HG02981 (cell line): ENCODE measurements around the gene SBNO2.

Source experiments
- ATAC-seq: cut with Tn5 transposase; IDR thresholded peaks from one replicate; pipeline ENCODE4 v1.9.1; 2021; ENCODE audit warnings: mild to moderate bottlenecking, moderate library complexity; ENCODE audit not compliant: unreplicated experiment

The SBNO2 gene, protein sequence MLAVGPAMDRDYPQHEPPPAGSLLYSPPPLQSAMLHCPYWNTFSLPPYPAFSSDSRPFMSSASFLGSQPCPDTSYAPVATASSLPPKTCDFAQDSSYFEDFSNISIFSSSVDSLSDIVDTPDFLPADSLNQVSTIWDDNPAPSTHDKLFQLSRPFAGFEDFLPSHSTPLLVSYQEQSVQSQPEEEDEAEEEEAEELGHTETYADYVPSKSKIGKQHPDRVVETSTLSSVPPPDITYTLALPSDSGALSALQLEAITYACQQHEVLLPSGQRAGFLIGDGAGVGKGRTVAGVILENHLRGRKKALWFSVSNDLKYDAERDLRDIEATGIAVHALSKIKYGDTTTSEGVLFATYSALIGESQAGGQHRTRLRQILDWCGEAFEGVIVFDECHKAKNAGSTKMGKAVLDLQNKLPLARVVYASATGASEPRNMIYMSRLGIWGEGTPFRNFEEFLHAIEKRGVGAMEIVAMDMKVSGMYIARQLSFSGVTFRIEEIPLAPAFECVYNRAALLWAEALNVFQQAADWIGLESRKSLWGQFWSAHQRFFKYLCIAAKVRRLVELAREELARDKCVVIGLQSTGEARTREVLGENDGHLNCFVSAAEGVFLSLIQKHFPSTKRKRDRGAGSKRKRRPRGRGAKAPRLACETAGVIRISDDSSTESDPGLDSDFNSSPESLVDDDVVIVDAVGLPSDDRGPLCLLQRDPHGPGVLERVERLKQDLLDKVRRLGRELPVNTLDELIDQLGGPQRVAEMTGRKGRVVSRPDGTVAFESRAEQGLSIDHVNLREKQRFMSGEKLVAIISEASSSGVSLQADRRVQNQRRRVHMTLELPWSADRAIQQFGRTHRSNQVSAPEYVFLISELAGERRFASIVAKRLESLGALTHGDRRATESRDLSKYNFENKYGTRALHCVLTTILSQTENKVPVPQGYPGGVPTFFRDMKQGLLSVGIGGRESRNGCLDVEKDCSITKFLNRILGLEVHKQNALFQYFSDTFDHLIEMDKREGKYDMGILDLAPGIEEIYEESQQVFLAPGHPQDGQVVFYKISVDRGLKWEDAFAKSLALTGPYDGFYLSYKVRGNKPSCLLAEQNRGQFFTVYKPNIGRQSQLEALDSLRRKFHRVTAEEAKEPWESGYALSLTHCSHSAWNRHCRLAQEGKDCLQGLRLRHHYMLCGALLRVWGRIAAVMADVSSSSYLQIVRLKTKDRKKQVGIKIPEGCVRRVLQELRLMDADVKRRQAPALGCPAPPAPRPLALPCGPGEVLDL (N-terminal part only)

DNA sequence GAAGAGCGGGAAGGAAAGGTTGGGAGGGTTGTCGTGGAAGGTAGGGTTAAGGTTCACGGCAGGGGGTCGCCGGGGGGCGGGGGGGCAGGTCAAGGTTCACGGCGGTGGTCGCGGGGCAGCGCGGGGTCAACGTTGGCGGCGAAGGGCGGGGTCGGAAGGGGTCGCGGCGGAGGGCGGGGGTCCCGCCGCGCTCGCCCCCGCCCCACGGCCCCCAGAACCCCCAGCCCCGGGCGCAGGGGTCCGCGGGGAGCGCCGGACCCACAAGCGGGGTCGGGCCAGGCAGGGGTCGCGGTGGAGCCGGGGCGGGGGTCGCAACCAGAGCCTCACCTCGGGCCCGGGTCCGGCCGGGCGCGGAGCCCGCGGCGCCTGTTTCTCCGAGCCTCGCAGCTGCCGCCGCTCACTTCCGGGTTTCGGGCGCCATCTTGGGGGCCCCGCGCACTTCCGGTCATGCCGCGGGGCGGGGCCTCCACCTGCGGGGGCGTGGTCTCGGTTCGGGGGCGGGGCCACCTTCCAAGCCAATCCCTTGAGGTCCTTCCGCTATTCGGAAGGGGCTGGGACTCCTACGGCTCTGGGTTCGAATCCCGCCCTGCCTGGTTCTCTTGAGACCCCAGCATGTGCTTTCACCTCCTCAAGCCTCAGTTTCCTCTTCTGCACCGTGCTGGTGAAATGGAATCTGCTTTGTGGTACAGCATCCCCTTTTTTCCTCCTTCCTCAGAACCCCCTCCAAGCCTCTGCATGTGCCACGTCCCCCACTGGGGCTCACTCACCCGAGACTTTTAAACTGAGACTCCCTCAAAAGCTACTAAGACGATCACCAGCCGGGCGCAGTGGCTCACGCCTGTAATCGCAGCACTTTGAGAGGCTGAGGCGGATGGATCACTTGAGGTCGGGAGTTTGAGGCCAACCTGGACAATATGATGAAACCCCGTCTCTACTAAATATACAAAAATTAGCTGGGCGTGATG, at the start of gene SBNO2:
SBNO2 (minus strand) TSS at position 424 of the 965 bp plus-strand sequence. CDS start 19,992 bp downstream, outside the sequence.
- ATAC-seq = peak; percentile 69

DNA sequence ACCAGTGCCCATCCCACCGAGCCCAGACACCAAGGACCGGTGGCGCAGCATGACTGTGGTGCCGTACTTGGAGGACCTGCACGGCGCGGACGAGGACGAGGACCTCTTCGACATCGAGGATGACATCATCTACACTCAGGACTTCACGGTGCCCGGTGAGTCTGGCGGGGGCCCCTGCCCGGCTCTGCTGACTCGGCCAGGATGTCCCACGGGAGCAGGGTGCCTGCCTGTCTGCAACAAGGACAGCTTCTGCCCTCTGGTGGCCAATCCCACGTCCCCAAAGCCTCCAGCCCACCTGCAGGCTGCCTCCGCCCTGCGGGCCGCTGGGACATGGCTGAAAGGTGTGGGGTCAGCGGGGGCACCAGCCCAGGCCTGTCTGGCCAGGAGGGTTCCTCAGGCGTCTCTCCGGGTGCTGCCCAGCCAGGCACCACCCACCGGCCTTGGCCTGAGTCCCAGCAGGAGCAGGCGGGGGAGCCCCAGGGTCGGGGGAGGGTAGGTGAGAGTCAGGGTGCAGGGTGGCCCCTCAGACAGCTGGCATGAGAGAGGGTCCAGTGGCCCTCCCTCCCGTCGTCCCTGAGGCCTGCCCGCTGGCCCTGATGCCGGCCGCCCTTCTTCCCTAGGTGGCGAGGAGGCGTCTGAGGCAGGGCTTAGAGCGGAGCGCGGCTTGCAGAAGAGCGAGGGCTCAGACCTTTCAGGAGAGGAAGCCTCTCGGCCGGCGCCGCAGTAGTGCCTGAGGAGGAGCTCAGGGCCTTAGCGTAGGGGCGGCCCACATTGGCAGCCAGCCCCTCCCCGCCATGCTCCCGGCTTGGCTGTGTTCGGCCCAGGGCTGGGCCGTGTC, 49.2 kb upstream of the SBNO2 start:
- ATAC-seq = no peak

DNA sequence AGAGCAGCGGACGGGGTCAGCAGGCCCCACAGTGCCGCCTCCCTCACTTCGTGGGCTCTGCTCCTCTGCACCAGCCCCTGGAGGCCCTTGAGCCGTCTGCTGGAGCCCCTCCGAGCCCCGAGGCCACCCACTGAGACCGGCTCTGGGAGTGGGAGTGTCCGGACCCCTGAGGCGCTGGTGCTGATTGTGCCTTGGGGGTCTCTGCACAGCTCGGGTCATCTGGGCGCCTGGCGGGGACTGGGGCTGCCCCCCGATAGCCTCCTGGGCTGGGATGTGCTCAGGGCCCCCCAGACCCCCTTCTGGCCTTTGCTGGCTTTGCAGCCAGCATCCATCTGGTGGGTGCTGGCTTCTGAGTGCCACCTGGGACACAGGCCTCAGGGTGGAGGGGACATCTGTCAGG, 48.3 kb upstream of the SBNO2 start:
- ATAC-seq = no peak

DNA sequence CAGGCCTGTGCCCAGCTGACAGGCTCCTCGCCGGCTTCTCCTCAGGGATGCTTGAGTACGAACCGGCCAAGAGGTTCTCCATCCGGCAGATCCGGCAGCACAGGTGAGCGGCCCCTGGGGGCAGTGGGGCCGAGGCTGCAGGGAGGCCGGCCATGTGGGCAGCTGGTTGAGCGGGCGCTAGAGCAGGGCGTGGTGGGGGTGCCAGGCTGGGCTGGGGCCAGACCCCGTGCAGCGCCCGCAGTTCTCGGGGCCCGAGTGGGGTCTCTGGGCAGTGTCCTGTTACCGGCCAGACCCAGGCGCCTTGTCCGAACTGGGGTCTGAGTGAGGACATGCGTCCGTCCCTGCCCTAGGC, 47.8 kb upstream of the SBNO2 start:
- no peak for ATAC-seq

DNA sequence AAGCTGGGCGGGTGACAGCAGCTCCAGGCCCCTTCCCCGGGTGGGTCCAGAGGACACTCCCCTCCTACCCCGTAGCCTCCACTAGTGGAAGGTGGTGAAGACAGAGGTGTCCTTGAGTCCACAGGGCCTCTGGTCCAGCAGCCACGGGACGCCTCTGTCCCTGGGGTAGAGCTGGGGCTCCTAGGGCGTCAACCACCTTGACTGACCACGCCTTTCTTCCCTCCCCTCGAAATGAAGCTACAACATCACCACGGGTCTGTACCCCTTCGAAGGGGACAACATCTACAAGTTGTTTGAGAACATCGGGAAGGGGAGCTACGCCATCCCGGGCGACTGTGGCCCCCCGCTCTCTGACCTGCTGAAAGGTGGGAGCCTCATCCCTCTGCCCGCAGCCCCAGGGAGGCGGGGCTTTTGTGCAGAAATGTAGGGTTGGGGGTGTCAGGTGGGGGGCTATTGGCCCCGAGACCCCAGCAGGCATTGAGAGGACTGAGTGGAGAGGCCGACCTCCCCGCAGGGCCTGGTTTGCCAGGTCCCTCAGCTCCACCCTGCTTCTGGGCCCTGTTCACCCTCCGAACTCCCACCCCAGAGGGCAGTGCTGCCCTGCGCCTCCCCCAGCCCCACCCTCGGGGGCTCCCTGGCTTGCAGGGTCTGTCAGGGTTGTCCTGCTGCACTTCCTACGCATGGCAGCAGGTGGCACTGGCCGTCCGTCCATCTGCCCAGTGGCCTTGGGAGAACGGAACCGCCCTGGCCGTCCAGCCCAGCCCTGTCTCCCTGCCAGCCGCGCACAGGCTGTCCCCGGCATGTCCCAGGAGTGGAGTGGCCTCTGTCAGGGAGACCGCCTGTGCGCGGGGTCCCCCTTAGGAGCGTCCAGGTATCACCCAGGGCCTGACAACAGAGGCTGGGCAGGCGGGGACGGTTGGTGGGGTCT, 47.2 kb upstream of the SBNO2 start:
- ATAC-seq = no peak

DNA sequence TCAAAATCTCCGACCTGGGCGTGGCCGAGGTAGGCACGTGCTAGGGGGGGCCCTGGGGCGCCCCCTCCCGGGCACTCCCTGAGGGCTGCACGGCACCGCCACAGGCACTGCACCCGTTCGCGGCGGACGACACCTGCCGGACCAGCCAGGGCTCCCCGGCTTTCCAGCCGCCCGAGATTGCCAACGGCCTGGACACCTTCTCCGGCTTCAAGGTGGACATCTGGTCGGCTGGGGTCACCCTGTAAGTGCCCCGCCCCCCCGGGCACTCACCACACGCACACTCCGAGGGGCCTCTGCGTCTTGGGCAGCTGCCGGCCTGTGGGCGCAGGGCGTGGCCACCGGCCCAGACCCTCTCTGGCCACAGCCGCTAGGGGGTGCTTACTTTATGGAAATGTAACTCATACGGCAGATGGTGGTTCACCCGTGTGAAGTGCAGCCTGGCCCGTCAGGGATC, 46.4 kb upstream of the SBNO2 start:
- no peak for ATAC-seq

DNA sequence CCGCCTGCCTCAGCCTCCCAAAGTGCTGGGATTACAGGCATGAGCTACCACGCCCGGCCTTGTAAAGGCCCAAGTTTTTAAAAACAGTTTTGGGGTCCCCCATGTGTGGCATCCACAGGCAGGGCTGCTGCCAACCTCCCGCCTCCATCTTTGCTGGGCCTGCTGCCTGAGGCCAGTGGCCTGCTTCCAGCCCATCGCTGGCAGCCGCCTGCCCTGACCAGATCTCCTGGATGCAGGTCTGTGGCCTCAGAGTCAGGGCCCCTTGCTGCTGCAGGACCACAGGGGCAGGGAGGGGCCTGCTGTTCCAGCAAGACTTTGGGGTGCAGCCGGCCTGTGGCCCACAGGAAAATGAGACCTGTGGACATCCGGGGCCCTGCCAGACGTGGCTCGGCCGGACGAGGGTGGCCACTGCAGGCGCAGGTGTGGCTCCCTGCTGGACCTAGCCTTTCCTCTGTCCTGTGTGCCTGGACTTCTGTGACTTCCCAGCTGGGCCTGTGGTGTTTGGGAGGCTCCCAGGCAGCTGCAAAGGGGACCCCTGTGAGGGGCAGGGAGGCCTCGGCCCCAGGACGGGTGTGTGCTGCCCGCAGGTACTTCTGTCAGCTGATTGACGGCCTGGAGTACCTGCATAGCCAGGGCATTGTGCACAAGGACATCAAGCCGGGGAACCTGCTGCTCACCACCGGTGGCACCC, 45.9 kb upstream of the SBNO2 start:
- ATAC-seq = no peak

DNA sequence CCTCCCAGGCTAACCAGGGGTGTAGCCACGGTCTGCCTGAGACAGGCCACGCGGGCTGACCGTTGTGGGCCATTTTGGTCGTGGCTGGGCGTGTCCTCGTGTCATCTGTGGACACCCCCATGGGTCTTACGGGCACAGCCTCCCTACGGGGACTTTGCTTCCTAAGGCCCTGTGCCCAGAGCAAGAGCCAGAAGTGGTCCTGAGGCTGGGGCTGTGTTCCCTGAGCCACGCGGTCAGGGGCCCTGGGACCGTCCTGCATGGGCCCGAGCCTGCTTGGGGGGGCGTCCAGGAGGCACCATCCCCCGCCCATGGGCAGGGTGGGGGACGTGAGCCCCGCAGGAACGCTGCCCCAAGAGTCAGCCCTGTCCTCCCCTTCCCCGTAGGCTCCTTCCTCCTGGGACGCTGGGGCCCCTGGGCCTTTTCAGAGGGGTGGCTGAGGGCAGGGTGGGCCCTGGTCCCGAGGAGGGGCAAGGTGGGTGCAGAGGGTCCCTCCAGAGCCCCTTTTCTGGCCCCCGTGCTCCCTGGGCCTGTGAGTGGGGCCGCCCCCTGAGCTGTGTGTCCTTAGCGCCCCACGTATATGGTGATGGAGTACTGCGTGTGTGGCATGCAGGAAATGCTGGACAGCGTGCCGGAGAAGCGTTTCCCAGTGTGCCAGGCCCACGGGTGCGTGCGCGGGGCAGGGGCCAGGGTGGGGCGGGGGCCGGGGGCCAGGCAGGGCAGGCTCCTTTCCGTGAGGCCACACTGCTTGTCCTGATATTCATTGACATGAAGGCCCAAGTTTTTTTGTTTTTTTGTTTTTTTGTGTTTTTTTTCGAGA, 44.9 kb upstream of the SBNO2 start:
- ATAC-seq = no peak

DNA sequence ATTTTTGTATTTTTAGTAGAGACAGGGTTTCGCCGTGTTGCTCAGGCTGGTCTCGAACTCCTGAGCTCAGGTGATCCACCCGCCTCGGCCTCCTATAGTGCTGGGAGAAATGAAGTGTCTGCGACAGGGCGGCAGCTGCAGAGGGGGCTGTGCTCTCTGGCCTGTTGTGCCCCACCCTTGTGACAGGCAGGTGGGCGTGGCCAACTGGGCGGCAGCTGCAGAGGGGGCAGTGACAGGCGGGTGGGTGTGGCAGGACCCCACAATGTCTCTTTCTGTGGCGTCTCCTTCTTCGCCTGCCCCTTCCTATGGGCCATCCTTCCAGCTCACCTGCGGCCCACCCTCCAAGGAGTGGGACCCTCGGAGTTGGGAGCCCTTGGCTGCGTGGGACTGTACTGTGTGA, 43.3 kb upstream of the SBNO2 start:
- no peak for ATAC-seq

DNA sequence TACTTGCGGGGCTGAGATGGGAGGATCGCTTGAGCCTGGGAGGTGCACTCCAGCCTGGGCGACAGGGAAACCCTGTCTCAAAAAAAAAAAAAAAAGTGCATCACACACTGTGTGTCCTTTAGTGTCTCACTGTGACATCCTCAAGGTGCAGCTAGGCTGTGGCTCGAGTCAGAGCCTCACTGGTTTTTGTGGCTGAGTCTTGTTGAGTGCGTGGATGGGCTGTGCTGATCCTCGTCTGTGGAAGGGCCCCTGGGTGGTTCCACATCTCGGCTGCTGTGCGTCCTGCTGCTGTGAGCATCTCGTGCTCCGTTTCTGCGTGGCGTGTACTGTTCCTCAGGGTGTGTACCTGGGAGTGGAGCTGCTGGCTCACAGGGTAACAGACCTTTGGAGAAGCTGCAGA, 42.7 kb upstream of the SBNO2 start:
- ATAC-seq = no peak

DNA sequence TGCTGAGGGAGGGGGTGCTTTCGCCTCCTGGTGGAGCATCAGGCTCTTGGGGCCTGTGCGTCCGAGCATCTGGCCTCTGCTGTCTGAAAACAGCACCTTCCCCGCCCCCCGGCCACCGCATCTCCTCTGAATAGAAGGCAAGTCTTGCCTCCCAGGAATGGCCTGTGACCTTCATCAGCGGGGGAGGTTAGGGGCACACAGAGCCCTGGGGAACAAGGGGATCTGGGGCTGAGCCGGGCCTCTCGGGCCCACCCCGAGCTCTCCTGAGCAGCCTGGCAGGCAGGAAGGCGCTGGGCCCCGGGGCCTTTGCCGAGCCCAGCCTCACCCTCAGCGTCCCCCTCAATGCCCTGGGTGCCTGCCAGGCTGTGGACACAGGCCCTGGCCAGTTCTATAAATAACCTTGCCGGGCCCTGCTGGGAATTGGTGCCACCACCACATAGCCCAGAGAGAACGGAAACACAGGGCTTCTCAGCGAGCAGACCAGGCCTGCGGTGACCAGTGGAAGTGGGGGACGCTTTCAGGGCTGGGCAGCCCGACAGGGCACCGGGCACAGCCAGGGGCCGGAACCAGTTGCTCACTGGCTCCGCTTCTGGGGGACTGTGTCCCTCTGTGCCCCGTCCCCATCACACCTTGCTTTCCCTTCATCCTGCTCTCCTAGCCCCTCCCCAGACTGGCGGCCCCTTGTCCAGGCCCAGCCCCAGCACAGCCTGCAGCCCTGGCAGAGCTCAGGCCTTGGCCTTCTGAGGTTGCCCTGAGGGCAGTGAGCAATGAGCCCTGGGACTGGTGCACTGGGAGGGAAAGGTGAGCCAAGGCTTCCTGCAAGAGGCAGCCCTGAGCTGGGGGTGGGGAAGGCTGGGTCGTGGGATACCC, 41.0 kb upstream of the SBNO2 start:
- ATAC-seq = no peak

DNA sequence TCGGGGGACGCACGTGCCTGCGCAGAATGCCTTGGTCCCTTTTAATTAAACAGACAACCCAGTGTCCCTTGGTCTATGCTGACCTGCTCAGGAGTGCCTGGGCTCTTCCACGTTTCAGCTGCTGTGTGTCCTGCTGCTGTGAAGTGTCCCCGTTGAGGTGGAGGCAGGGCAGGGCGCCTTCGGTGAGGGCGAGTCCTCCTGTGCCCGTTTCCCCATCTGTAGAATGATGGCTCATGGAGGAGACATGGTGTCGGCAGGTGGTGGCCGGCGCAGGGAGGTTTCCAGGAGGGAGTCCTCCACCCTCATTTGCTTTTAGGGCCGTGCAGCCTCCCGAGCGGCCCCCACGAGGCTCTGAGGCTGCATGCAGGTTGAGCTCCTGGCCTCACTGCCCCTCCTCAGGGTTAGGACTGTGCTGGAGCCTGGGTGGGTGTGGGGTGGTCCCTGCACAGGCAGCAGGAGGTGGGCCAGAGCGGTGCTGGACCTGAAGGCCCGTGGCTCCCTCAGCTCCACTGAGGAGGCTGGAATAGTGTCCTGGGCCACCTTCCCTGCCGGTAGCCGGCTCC, 40.3 kb upstream of the SBNO2 start:
- ATAC-seq = no peak

DNA sequence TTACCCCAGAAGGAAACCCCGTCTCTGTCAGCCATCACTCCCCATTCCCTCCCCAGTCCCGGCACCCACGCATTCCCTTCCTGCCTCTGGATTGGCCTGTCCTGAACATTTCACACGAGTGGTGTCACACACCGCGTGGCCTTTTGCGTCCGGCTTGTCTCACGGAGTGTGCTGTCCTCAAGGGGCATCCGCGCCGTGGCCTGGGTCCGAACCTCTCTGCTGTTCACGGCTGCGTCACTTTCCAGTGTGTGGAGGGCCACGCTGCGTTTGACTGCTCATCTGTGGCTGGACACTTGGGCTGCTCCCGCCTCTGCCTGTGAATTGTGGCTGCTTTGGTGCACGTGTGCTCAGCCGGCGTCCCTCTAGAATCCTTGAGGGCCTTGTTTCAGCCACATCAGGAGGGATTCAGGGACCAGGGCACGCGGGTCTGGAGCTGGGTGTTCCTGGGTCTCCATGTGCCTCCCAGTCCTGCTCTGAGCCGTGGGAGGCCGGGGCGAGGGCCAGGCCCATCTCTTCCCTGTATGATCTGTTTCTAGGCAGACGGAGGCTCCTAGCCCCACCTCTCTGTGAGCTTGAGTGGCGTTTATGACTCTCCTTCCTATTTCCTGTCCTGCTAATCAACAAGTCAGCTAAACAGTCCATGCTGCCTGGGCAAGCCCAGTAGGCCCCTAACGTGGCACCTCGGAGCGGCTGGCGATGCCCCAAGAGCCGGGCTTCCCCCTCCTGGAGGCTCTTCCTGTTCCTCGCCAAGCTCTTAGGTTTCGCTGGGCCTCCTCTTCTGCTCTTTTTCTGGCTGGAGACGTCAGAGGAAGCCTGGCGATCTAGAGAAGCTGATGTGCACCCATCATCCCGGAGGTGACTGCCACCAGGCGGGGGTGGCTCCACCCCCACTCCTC, 39.6 kb upstream of the SBNO2 start:
- no peak for ATAC-seq

DNA sequence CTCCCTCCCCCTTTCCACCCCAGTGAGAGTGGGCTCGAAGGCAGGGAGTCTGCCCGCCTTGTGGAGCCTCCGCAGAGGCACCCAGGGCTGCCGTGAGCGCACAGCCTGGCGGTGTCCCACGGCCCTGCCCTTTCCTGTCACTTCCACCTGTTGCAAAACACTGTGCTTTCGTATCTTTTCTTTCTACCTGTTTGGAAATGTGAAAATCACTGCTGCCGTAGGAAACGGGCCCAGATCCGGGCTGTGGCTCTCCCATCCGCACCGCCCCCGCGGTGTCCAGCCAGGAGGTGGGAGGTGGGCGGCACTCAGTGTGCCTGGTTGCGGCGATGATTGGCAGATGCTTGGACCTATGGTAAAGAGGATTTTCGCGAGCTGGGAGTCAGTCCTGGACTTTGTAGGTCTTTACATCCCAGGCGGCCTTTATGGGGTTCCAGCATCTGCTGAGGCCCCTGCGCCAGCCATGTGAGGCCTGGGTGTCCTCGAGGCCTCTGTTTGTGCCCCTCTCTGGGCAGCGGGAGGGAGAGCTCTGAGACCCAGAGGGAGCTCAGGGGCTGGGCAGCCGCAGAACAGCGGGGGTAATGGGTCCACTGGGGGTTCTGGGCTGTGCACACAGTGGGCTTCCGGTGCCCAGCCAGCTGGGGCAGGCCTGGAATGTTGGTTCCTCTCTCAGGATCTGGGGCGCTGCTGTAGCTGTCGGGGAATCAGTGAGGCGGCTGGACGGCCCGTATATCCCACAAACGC, 37.6 kb upstream of the SBNO2 start:
- ATAC-seq = no peak
